HFF-Myc (cell line): ENCODE data around the gene ELF3.
"Not testable (repeated sequence)": the region's sequence is repeated elsewhere in the genome, so short reads cannot be mapped to it uniquely, and the experiment has no call there.

Source experiments
- DNase-seq: peaks from one replicate; pipeline ENCODE4 v3.0.0-alpha.2; 2011; ENCODE audit warnings: low read depth; ENCODE audit errors: extremely low read depth
- H3K4me3 ChIP-seq: replicated peaks from 2 replicates; pipeline ENCODE4 v1.5.1; 2011; ENCODE audit warnings: low read depth, mild to moderate bottlenecking, control low read depth, low read length
- CTCF ChIP-seq: IDR thresholded peaks from 2 replicates; pipeline ENCODE4 v1.5.1; 2012; ENCODE audit warnings: mild to moderate bottlenecking, low read depth, low read length, control low read depth; ENCODE audit errors: missing control alignments

The ELF3 gene

GRCh38 chr1:202010180-202011015 is at the start of gene ELF3:
ELF3 (plus strand) TSS chr1:202010587; CDS start chr1:202011137, 550 bp downstream.
- no peak within 1 kb of the TSS for H3K4me3 ChIP-seq
- no peak for DNase-seq
- no peak for TF ChIP-seq CTCF

GRCh38 chr1:201962382-201962781 is 48.0 kb upstream of the ELF3 start:
- DNase-seq, H3K4me3 ChIP-seq: not testable (repeated sequence)

- DNase-seq = no peak
- no peak overlapping the region for H3K4me3 ChIP-seq
- no peak for TF ChIP-seq CTCF
Observed at GRCh38 chr1:201964261-201964660, 46.1 kb upstream of the ELF3 start.

- no peak for DNase-seq
- no peak overlapping the region for H3K4me3 ChIP-seq
- TF ChIP-seq CTCF = no peak
Observed at GRCh38 chr1:201966171-201966570, 44.2 kb upstream of the ELF3 start.

- TF ChIP-seq CTCF = no peak
- no peak overlapping the region for H3K4me3 ChIP-seq
- DNase-seq = no peak
Observed at GRCh38 chr1:201968202-201968925, 42.0 kb upstream of the ELF3 start.

GRCh38 chr1:201970334-201971159 is 39.8 kb upstream of the ELF3 start:
- H3K4me3 ChIP-seq = no peak overlapping the region
- no peak for DNase-seq
- TF ChIP-seq CTCF = no peak
